Breast epithelium (tissue), 4 donors: ENCODE results near the gene RPN2. TPM values are rescaled to one million over a fixed set of nuclear protein-coding genes. Genes with fewer than 3 reads are reported as not detected.

Experiments used
- DNase-seq, 2 donors: peaks; one replicate each; pipeline ENCODE4 v3.0.0-alpha.2; 2019; ENCODE audit warnings: low spot score in 2 of 2
- H3K27ac ChIP-seq, 2 donors: fragments of 200-600 bp; sonication (generic) in 1 of 2; one replicate each; pipeline ENCODE4 v1.5.1; 2016 to 2019; ENCODE audit warnings: mild to moderate bottlenecking in 1 of 2
- H3K27me3 ChIP-seq, 2 donors: fragments of 200-600 bp; sonication (generic) in 1 of 2; one replicate each; pipeline versions ENCODE4 v1.5.1 to v1.6.0; 2017 to 2019; ENCODE audit warnings: control low read depth in 1 of 2, mild to moderate bottlenecking in 1 of 2
- H3K36me3 ChIP-seq: fragments of 200-600 bp; one replicate; pipeline ENCODE4 v1.5.1; 2019
- H3K4me1 ChIP-seq, 2 donors: fragments of 200-600 bp; sonication (generic); one replicate each; pipeline ENCODE4 v1.5.1; 2016 to 2019; ENCODE audit warnings: control low read depth in 1 of 2
- H3K4me3 ChIP-seq, 3 donors: fragments of 200-600 bp; sonication (generic); 1 replicate in 2 of 3; 2 replicates in 1 of 3; pipeline ENCODE4 v1.5.1; 2016 to 2019; ENCODE audit warnings: mild to moderate bottlenecking in 3 of 3, moderate library complexity in 2 of 3
- H3K9me3 ChIP-seq, 2 donors: fragments of 200-600 bp; sonication (generic) in 1 of 2; one replicate each; pipeline ENCODE4 v1.5.1; 2016 to 2019; ENCODE audit warnings: control low read depth in 1 of 2
- CTCF ChIP-seq, 3 donors: fragments of 450-650 bp; IDR thresholded peaks; one replicate each; pipeline ENCODE4 v1.5.1; 2016 to 2017; ENCODE audit warnings: antibody characterized with exemption in 3 of 3, mild to moderate bottlenecking in 3 of 3, moderate library complexity in 3 of 3
- POLR2A ChIP-seq: fragments of 450-650 bp; IDR thresholded peaks from one replicate; pipeline ENCODE4 v1.6.1; 2016; ENCODE audit warnings: antibody characterized with exemption, mild to moderate bottlenecking, moderate library complexity
- POLR2AphosphoS5 ChIP-seq, 3 donors: sonication (generic); formaldehyde crosslinking; IDR thresholded peaks; one replicate each; pipeline ENCODE4 v1.6.1; 2017; ENCODE audit warnings: antibody characterized with exemption in 3 of 3
- intact Hi-C: fragments of 100-400 bp; cut with DNase I; formaldehyde crosslinking; loops from one replicate; pipeline ENCODE4 v1.15.1; 2023; ENCODE audit warnings: low total_unique reads
- total RNA-seq, 3 donors: library from RNA; depleted of rRNA; stranded (reverse); fragments of >200 nt; gene quantifications; one replicate each; pipeline ENCODE4 v1.1.0, GENCODE V29; 2016

RPN2 gene
- total RNA-seq, 3 donors from 2014 or later: 108 to 161 (median 154) TPM

- H3K27me3 ChIP-seq: no peaks in the 10 kb centered on the region
- intact Hi-C loops: no loop called here
- H3K27ac ChIP-seq: no peak overlapping the region
- H3K4me3 ChIP-seq: no peak overlapping the region
- H3K4me1 ChIP-seq: no peaks in the 10 kb centered on the region
- TF ChIP-seq CTCF (IDR thresholded peaks at IDR 0.05): no peak
- TF ChIP-seq POLR2A: no peak
- H3K36me3 ChIP-seq: no peaks in the 10 kb centered on the region
- DNase-seq: no peak
- no peaks in the 10 kb centered on the region for H3K9me3 ChIP-seq
These were observed 24.3 kb upstream of the RPN2 start for GRCh38 chr20:37154684-37155298.

GRCh38 chr20:37155987-37156386 lies 23.1 kb upstream of the RPN2 start:
- H3K36me3 ChIP-seq: no peaks in the 10 kb centered on the region
- no peak overlapping the region for H3K27ac ChIP-seq
- no peaks in the 10 kb centered on the region for H3K9me3 ChIP-seq
- H3K4me1 ChIP-seq: no peaks in the 10 kb centered on the region
- no peaks in the 10 kb centered on the region for H3K27me3 ChIP-seq
- intact Hi-C loops: no loop called here
- H3K4me3 ChIP-seq: no peak overlapping the region
- DNase-seq: no peak
- TF ChIP-seq POLR2A: no peak
- no peak for TF ChIP-seq POLR2AphosphoS5 (IDR thresholded peaks at IDR 0.05)
- TF ChIP-seq CTCF (IDR thresholded peaks at IDR 0.05): no peak

DNA sequence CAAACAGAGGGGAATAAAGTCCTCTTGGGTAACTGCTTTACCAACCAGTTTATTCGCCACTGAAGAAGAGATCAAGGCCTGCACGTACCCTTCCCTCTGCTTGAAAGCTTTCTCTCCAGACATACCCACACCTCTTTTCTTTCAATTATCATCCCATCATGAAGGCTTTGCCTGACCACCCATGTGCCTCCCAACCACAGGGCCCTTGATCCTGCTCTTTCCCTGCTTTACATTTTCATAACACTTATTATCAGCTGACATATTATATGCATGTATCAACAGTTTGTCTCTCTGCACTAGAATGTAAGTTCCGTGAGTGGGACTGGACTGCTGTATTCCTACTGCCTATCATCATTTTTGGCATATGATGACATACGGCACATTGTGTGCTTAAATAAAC lies 20.9 kb upstream of the RPN2 start:
- intact Hi-C loops: no loop called here
- DNase-seq: no peak
- H3K27me3 ChIP-seq: no peaks in the 10 kb centered on the region
- no peak overlapping the region for H3K4me3 ChIP-seq
- no peaks in the 10 kb centered on the region for H3K36me3 ChIP-seq
- TF ChIP-seq POLR2AphosphoS5 (IDR thresholded peaks at IDR 0.05) (no peak), CTCF (IDR thresholded peaks at IDR 0.05) (no peak), POLR2A (no peak)
- H3K27ac ChIP-seq: no peak overlapping the region
- no peaks in the 10 kb centered on the region for H3K9me3 ChIP-seq
- H3K4me1 ChIP-seq: no peaks in the 10 kb centered on the region

DNA sequence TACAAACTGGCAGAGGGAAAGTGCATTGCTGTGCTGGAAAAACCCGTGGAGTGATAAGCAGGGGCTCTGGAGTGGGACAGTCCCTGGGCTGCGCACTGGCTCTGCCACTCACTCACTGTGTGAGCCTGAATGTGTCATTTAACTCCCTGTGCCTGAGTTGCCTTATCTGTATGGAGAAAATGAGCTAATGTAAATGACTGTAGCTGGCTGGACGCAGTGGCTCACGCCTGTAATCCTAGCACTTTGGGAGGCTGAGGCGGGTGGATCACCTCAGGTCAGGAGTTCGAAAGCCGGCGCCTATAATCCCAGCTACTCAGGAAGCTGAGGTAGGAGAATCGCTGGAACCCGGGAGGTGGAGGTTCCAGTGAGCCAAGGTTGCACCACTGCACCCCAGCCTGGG lies 18.4 kb upstream of the RPN2 start:
- Histone ChIP-seq H3K36me3 (no peaks in the 10 kb centered on the region), H3K27ac (no peak overlapping the region), H3K4me3 (no peak overlapping the region), H3K4me1 (no peaks in the 10 kb centered on the region), H3K27me3 (no peaks in the 10 kb centered on the region), H3K9me3 (no peaks in the 10 kb centered on the region)
- intact Hi-C loops: no loop called here
- TF ChIP-seq POLR2AphosphoS5 (IDR thresholded peaks at IDR 0.05) (no peak), POLR2A (no peak), CTCF (IDR thresholded peaks at IDR 0.05) (no peak)
- no peak for DNase-seq

DNA sequence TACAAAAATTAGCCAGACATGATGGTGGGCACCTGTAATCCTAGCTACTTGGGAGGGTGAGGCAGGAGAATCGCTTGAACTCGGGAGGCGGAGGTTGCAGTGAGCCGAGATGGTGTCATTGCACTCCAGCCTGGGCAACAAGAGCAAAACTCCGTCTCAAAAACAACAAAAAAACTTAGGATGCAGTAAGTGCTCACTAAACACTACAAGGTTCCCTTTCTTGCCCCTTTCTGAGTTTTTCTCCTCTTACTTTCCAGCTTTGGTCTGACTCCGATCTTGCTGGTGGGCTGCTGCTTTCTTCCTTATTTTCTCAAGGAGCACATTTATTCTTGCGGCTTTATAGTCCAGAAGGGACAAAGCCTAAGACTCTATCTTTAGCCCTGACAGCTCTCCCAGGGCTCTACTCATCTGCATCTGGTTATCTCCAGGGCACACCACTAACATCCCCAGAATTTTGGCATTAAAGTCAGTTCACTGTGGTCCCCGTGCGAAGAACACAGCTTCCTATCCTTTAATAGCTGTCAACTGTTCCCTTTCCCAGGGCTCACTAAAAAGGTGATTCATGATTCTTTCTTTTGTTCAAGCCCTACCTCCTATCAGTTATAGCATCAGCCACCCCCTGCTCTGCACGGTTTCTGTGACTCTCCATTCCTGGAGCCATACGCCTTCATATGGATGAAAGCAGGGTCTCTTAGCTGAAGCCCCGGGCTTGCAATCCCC lies 17.1 kb upstream of the RPN2 start:
- Histone ChIP-seq H3K4me3 (no peak overlapping the region), H3K27me3 (no peaks in the 10 kb centered on the region), H3K27ac (no peak overlapping the region), H3K4me1 (no peaks in the 10 kb centered on the region), H3K9me3 (no peaks in the 10 kb centered on the region), H3K36me3 (no peaks in the 10 kb centered on the region)
- intact Hi-C loops: no loop called here
- no peak for DNase-seq
- TF ChIP-seq POLR2A: no peak
